PC-3 (cell line): ENCODE data around the gene PMIS2. TPM values are rescaled to one million over a fixed set of nuclear protein-coding genes. Genes with fewer than 3 reads are reported as not detected.

Experiments
- ATAC-seq: fragments of 200-7000 bp; cut with Tn5 transposase; 2 replicates; pipeline ENCODE4 v1.9.1; 2020; ENCODE audit warnings: mild to moderate bottlenecking, moderate library complexity
- BruUV-seq: library from RNA; stranded (reverse); fragments of 400-500 nt; replicated peaks from 2 replicates; lab custom pipeline; 2021; lab: Mats Ljungman, UMichigan
- CTCF ChIA-PET: fragments of 300-600 bp; sonication (Branson Sonifier 250); formaldehyde crosslinking; loops from one replicate; lab custom pipeline; 2022; ENCODE audit warnings: antibody characterized with exemption; lab: Charles Lee
- POLR2A ChIA-PET: fragments of 300-600 bp; sonication (Branson Sonifier 250); formaldehyde crosslinking; loops from one replicate; lab custom pipeline; 2022; ENCODE audit warnings: antibody characterized with exemption; ENCODE audit not compliant: unreplicated experiment; lab: Charles Lee
- DNase-seq: peaks from one replicate; pipeline ENCODE4 v3.0.0-alpha.2; 2015
- H2AFZ ChIP-seq: fragments of 300-600 bp; sonication (generic); 2 replicates; pipeline ENCODE4 v1.6.0; 2016; ENCODE audit warnings: antibody characterized with exemption, low read length
- H3F3A ChIP-seq: fragments of 300-600 bp; sonication (generic); one replicate; pipeline ENCODE4 v1.6.0; 2017; ENCODE audit warnings: antibody characterized with exemption, low read length, control low read depth, mild to moderate bottlenecking; ENCODE audit not compliant: unreplicated experiment
- H3K27ac ChIP-seq: fragments of 300-600 bp; sonication (generic); 2 replicates; pipeline ENCODE4 v1.5.1; 2016; ENCODE audit warnings: mild to moderate bottlenecking, low read length
- H3K27me3 ChIP-seq: fragments of 300-600 bp; sonication (generic); 2 replicates; pipeline ENCODE4 v1.6.1; 2016; ENCODE audit warnings: low read length, mixed read lengths
- H3K36me3 ChIP-seq: fragments of 300-600 bp; sonication (generic); 2 replicates; pipeline ENCODE4 v1.6.1; 2016; ENCODE audit warnings: low read depth, mixed run types, low read length, mixed read lengths
- H3K4me1 ChIP-seq: fragments of 300-600 bp; sonication (generic); 2 replicates; pipeline ENCODE4 v1.5.1; 2016; ENCODE audit warnings: low read length; ENCODE audit not compliant: insufficient read depth
- H3K4me2 ChIP-seq: fragments of 300-600 bp; sonication (generic); 2 replicates; pipeline ENCODE4 v1.6.0; 2016; ENCODE audit warnings: low read length
- H3K4me3 ChIP-seq: fragments of 300-600 bp; sonication (generic); 2 replicates; pipeline ENCODE4 v1.5.1; 2016; ENCODE audit warnings: mild to moderate bottlenecking, low read length, mixed read lengths
- H3K79me2 ChIP-seq: fragments of 300-600 bp; sonication (generic); 2 replicates; pipeline ENCODE4 v1.6.1; 2017; ENCODE audit warnings: low read length, mixed read lengths
- H3K9ac ChIP-seq: fragments of 300-600 bp; sonication (generic); 2 replicates; pipeline ENCODE4 v1.6.0; 2016; ENCODE audit warnings: mild to moderate bottlenecking, low read length
- H3K9me2 ChIP-seq: fragments of 300-600 bp; sonication (generic); replicated peaks from 2 replicates; pipeline ENCODE4 v1.6.1; 2016; ENCODE audit warnings: mixed run types, low read length, mixed read lengths
- H3K9me3 ChIP-seq: fragments of 300-600 bp; sonication (generic); 2 replicates; pipeline ENCODE4 v1.6.1; 2016; ENCODE audit warnings: low read length, mixed read lengths
- H4K20me1 ChIP-seq: fragments of 300-600 bp; sonication (generic); 2 replicates; pipeline ENCODE4 v1.6.1; 2016; ENCODE audit warnings: low read length, mixed read lengths
- EZH2 ChIP-seq: fragments of 300-600 bp; sonication (generic); IDR thresholded peaks from one replicate; pipeline ENCODE4 v1.6.1; 2017; ENCODE audit warnings: antibody characterized with exemption, mild to moderate bottlenecking, low read length; ENCODE audit not compliant: unreplicated experiment
- EZH2phosphoT487 ChIP-seq: fragments of 300-600 bp; sonication (generic); IDR thresholded peaks from 2 replicates; pipeline ENCODE4 v1.6.1; 2018; ENCODE audit warnings: mild to moderate bottlenecking, antibody characterized with exemption, low read length, borderline replicate concordance
- intact Hi-C: fragments of 100-400 bp; cut with micrococcal nuclease; formaldehyde crosslinking; loops from 2 replicates; pipeline ENCODE4 v1.9.0; 2023
- total RNA-seq: library from RNA; depleted of rRNA; stranded (reverse); fragments of >200 nt; gene quantifications from 2 replicates; pipeline ENCODE4 v1.2.3, GENCODE V29; 2014
- TF ChIP-seq, protein P1 (sequence below): fragments of 300-600 bp; sonication (generic); conservative IDR thresholded peaks from 2 replicates; pipeline ENCODE4 v1.5.1; 2017; ENCODE audit warnings: antibody characterized with exemption, low read depth, mild to moderate bottlenecking, low read length

PMIS2 gene
- total RNA-seq, 1 experiment from 2014 or later = not detected

DNA sequence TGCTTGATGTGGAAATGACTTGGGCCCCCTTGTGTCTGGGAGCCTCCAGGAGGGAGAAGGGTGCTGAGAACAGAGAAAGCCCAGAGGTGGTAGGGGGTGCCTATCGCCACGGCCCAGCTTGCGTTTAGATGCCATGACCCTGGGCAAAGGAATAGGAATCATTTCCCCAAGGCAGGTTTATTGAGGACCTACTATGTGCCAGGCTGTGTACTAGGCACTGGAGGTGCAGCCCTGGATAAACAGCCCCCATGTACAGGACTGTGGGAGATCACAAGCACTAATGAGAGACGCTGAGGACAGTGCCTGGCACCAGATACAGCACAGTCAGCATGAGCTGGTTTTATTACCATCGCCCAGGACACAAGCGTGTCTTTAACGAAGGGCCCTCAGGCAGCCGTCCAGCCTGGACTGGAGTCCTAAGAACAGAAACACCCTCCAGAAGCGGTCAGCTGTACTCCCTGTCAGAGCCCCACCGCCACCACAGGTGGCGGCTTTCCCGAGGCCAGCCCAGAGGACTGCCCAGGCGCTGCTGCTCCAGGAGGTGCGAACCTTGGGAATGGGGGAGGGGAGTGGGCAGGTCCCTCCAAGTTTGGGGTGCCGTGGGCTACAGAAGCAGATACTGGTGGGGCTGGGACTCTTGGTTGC, 36.0 kb upstream of the PMIS2 start:
- CTCF ChIA-PET = no interaction called here
- H3K9me2 ChIP-seq = no peaks in the 10 kb centered on the region
- no peak overlapping the region for H3K9ac ChIP-seq
- no TSS peak for BruUV-seq
- no peaks in the 10 kb centered on the region for H3K27me3 ChIP-seq
- H3K4me3 ChIP-seq = no peak overlapping the region
- POLR2A ChIA-PET = no interaction called here
- no peak overlapping the region for H3K4me2 ChIP-seq
- H3K27ac ChIP-seq = no peak overlapping the region
- peaks cover 26% of the 10 kb centered on the region for H3K79me2 ChIP-seq
- DNase-seq (no peak), ATAC-seq (no peak)
- no peak for TF ChIP-seq EZH2phosphoT487
- TF ChIP-seq, protein P1, sequence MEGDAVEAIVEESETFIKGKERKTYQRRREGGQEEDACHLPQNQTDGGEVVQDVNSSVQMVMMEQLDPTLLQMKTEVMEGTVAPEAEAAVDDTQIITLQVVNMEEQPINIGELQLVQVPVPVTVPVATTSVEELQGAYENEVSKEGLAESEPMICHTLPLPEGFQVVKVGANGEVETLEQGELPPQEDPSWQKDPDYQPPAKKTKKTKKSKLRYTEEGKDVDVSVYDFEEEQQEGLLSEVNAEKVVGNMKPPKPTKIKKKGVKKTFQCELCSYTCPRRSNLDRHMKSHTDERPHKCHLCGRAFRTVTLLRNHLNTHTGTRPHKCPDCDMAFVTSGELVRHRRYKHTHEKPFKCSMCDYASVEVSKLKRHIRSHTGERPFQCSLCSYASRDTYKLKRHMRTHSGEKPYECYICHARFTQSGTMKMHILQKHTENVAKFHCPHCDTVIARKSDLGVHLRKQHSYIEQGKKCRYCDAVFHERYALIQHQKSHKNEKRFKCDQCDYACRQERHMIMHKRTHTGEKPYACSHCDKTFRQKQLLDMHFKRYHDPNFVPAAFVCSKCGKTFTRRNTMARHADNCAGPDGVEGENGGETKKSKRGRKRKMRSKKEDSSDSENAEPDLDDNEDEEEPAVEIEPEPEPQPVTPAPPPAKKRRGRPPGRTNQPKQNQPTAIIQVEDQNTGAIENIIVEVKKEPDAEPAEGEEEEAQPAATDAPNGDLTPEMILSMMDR = no peak
- no peak for TF ChIP-seq EZH2
- no peaks in the 10 kb centered on the region for H3K36me3 ChIP-seq
- H3K9me3 ChIP-seq = no peaks in the 10 kb centered on the region
- H3F3A ChIP-seq = no peaks in the 10 kb centered on the region
- H3K4me1 ChIP-seq = peaks cover 12% of the 10 kb centered on the region
- no peaks in the 10 kb centered on the region for H4K20me1 ChIP-seq
- H2AFZ ChIP-seq = no peak overlapping the region
- intact Hi-C loops = loop anchor here (2.0 to 5.0 kb wide), 2 partner anchors 55 to 167 kb away; partner anchors contain the start of gene KMT2B

DNA sequence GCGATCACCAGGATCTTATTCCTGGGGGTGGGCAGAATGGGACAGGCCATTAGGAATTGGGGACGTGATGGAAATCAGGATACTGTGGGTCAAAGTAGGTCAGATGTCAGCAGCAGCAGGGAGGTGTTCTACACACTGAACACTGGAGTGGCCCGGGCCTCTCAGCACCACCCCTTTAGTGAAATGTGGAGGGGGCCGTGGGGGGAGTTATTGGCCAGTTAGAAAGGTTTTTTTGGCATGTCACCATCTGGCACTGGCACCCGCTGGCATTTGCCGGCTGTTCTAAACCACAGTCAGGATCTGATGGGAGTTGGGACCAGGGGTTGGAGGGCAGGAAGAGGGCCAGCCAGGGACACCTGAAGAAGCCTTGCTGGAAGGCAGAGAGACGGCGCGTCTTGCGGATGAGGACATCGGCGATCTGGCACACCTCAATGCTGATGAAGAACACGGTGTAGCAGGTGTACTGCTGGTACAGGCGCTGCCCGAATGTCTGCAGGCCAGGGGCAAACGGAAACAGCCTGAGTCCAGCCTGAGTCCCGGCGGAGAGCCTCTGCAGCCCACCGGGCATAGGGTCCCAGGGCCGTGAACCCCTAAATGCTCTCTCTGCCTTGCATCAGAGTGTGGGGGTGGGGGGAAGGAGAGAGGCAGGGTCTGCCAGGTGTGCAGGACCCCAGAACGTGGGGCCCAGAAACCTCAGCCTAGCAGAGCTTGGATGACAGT, 34.7 kb upstream of the PMIS2 start:
- no peak for TF ChIP-seq EZH2phosphoT487
- TF ChIP-seq, protein P1 = no peak
- TF ChIP-seq EZH2 = no peak
- no peaks in the 10 kb centered on the region for H3F3A ChIP-seq
- no peaks in the 10 kb centered on the region for H3K9me3 ChIP-seq
- no peaks in the 10 kb centered on the region for H4K20me1 ChIP-seq
- H3K9me2 ChIP-seq = no peaks in the 10 kb centered on the region
- no peaks in the 10 kb centered on the region for H3K36me3 ChIP-seq
- no peak for ATAC-seq
- intact Hi-C loops = no loop called here
- no TSS peak for BruUV-seq
- POLR2A ChIA-PET = no interaction called here
- no peaks in the 10 kb centered on the region for H3K27me3 ChIP-seq
- no peak overlapping the region for H3K27ac ChIP-seq
- no peak overlapping the region for H3K4me3 ChIP-seq
- H3K4me1 ChIP-seq = peaks cover 11% of the 10 kb centered on the region
- H2AFZ ChIP-seq = no peak overlapping the region
- CTCF ChIA-PET = no interaction called here
- DNase-seq = no peak
- H3K4me2 ChIP-seq = no peak overlapping the region
- peaks cover 15% of the 10 kb centered on the region for H3K79me2 ChIP-seq
- H3K9ac ChIP-seq = no peak overlapping the region
